A549 (cell line): ENCODE results near the gene ADD3. TPM values are rescaled to one million over a fixed set of nuclear protein-coding genes. Genes with fewer than 3 reads are reported as not detected.
A peak's percentile ranks its signal among the peaks of the same experiment; 100 is the strongest.

Experiments
- ATAC-seq, 2 experiments: fragments of 200-7000 bp in 1 of 2; fragments of >200 bp in 1 of 2; cut with Nextera tagmentation in 1 of 2; cut with Tn5 transposase in 1 of 2; 3 replicates each; pipeline versions ENCODE4 v1.8.0 to v1.9.1; 2018 to 2020; ENCODE audit warnings: mild to moderate bottlenecking in 1 of 2, moderate library complexity in 1 of 2
- CTCF ChIA-PET: fragments of 300-600 bp; sonication (Branson Sonifier 250); formaldehyde crosslinking; extraction: SDS; loops from one replicate; lab custom pipeline; 2021; ENCODE audit warnings: antibody characterized with exemption, inconsistent platforms; lab: Yijun Ruan, JAX
- POLR2A ChIA-PET: fragments of 350-600 bp; formaldehyde crosslinking; extraction: SDS; loops from one replicate; lab custom pipeline; 2021; ENCODE audit warnings: antibody characterized with exemption, inconsistent platforms; lab: Yijun Ruan, JAX
- DNase-seq, 2 experiments: peaks; one replicate each; pipeline versions ENCODE4 v3.0.0 to v3.0.0-alpha.2; 2011 to 2016; ENCODE audit warnings: low read depth in 1 of 2, low spot score in 1 of 2
- FAIRE-seq: peaks from 2 replicates; lab custom pipeline; 2011; peaks lifted over from hg19 to GRCh38; lab: Jason Lieb, UNC
- H3K27ac ChIP-seq, 2 experiments: fragments of >200 bp; sonication (Bioruptor Twin); formaldehyde crosslinking; 3 replicates each; pipeline ENCODE4 v1.5.1; 2016 to 2017
- H3K4me1 ChIP-seq: fragments of >200 bp; sonication (Bioruptor Twin); formaldehyde crosslinking; 3 replicates; pipeline ENCODE4 v1.6.1; 2016
- H3K4me2 ChIP-seq: fragments of >200 bp; sonication (Bioruptor Twin); formaldehyde crosslinking; 3 replicates; pipeline ENCODE4 v1.6.1; 2016
- H3K4me3 ChIP-seq: fragments of >200 bp; sonication (Bioruptor Twin); formaldehyde crosslinking; 3 replicates; pipeline ENCODE4 v1.5.1; 2016
- H3K9me3 ChIP-seq: fragments of >200 bp; sonication (Bioruptor Twin); formaldehyde crosslinking; 3 replicates; pipeline ENCODE4 v1.6.1; 2016
- BHLHE40 ChIP-seq: IDR thresholded peaks from 2 replicates; pipeline ENCODE4 v1.6.1; 2012; ENCODE audit warnings: low read depth, low read length, inconsistent platforms
- CEBPB ChIP-seq, 2 experiments: fragments of >200 bp in 1 of 2; sonication (Bioruptor Twin) in 1 of 2; formaldehyde crosslinking in 1 of 2; IDR thresholded peaks; 2 replicates each; pipeline ENCODE4 v1.6.1; 2012 to 2016
- CTCF ChIP-seq: fragments of >200 bp; sonication (Bioruptor Twin); formaldehyde crosslinking; IDR thresholded peaks from 3 replicates; pipeline ENCODE4 v1.5.1; 2016
- ELK1 ChIP-seq: fragments of 150-350 bp; IDR thresholded peaks from 2 replicates; pipeline ENCODE4 v1.6.1; 2014; ENCODE audit warnings: low read depth, mild to moderate bottlenecking, low read length
- ESRRA ChIP-seq: fragments of 150-350 bp; IDR thresholded peaks from 2 replicates; pipeline ENCODE4 v1.6.1; 2014; ENCODE audit warnings: mild to moderate bottlenecking, low read length, borderline replicate concordance
- FOSB ChIP-seq: fragments of 250-450 bp; sonication (Bioruptor Pico); IDR thresholded peaks from 2 replicates; pipeline ENCODE4 v1.5.0; 2020; ENCODE audit warnings: mild to moderate bottlenecking, moderate library complexity
- GATA3 ChIP-seq: IDR thresholded peaks from 2 replicates; pipeline ENCODE4 v1.6.1; 2012; ENCODE audit warnings: borderline replicate concordance
- HDAC2 ChIP-seq: fragments of 200-600 bp; sonication (generic); IDR thresholded peaks from 2 replicates; pipeline ENCODE4 v1.6.1; 2016
- HES2 ChIP-seq: fragments of >200 bp; sonication (Bioruptor Twin); formaldehyde crosslinking; IDR thresholded peaks from 2 replicates; pipeline ENCODE4 v1.6.1; 2016
- NFE2L2 ChIP-seq: fragments of 150-350 bp; conservative IDR thresholded peaks from 2 replicates; pipeline ENCODE4 v1.6.1; 2014; ENCODE audit warnings: low read length
- PBX3 ChIP-seq: IDR thresholded peaks from 2 replicates; pipeline ENCODE4 v1.6.1; 2012
- POLR2A ChIP-seq: IDR thresholded peaks from 2 replicates; pipeline ENCODE4 v1.6.1; 2012; ENCODE audit warnings: mild to moderate bottlenecking, low read length
- RARB ChIP-seq: fragments of 250-450 bp; sonication (Bioruptor Pico); IDR thresholded peaks from 2 replicates; pipeline ENCODE4 v1.8.0; 2021; ENCODE audit warnings: mild to moderate bottlenecking, moderate library complexity
- SREBF2 ChIP-seq: fragments of 450-650 bp; IDR thresholded peaks from 2 replicates; pipeline ENCODE4 v1.6.1; 2014; ENCODE audit warnings: mild to moderate bottlenecking, moderate library complexity
- WGBS: methylation state at CpG from one replicate; pipeline ENCODE4 v1.1.6; 2017; ENCODE audit errors: missing lambda C conversion rate; 5-methylcytosine and 5-hydroxymethylcytosine counted together
- polyA plus RNA-seq, 4 experiments: library from polyadenylated mRNA; depleted of rRNA in 3 of 4; stranded (reverse); fragments of >200 nt; fragmentation: RNase III in 1 of 4; extraction: RNeasy Plus Mini Kit Qiagen cat#74134 plus additional on column Dnase treatment in 1 of 4; gene quantifications; 2 replicates in 3 of 4; 3 replicates in 1 of 4; pipeline ENCODE4 v1.2.3, GENCODE V29; 2011 to 2017

ADD3 gene
- polyA plus RNA-seq, 2 of the 4 experiments (the other 2 are of a cell fraction): 9.8 to 48.2 TPM

- ATAC-seq (no peak), DNase-seq (no peak), FAIRE-seq (no peak)
- ChIA-PET CTCF (interaction anchor here (0.7 to 1.2 kb wide), 2 partner anchors 7 to 28 kb away, joined by 3 read pairs; no protein-coding TSS in a partner anchor), POLR2A (interaction anchor here (0.8 to 1.0 kb wide), 2 partner anchors 24 to 32 kb away, joined by 3 read pairs; partner anchors contain the start of gene ADD3)
- H3K27ac ChIP-seq: peak overlapping the region in 1 of 2 experiments; percentile 43; a peak in 1 of 6 replicates
- H3K9me3 ChIP-seq: no peaks in the 10 kb centered on the region
- WGBS: 60% methylated on average over 4 of the region's 4 CpGs
- H3K4me1 ChIP-seq: peaks cover 47% of the 10 kb centered on the region
- no peak overlapping the region for H3K4me3 ChIP-seq
- no peak for TF ChIP-seq PBX3
- no peak for TF ChIP-seq FOSB (CRISPR knock-in tag)
- TF ChIP-seq GATA3: no peak
- no peak for TF ChIP-seq NFE2L2
- TF ChIP-seq SREBF2: no peak
- no peak for TF ChIP-seq BHLHE40
- peak overlapping the region; percentile 49 for H3K4me2 ChIP-seq
Measured at GRCh38 chr10:109975244-109976190, 32.3 kb upstream of the ADD3 start.

- Histone ChIP-seq H3K4me3 (no peak overlapping the region), H3K4me2 (peak overlapping the region; percentile 52; the same call in 1 of the 3 replicates), H3K4me1 (peaks cover 44% of the 10 kb centered on the region), H3K9me3 (no peaks in the 10 kb centered on the region)
- CTCF ChIA-PET: interaction anchor here (0.7 kb wide), 1 partner anchor 8 kb away, joined by 3 read pairs; no protein-coding TSS in a partner anchor
- ATAC-seq: no peak
- no peak for DNase-seq
- POLR2A ChIA-PET: no interaction called here
- no peak for FAIRE-seq
- WGBS: 88% methylated on average over 2 of the region's 2 CpGs
- no peak for TF ChIP-seq HES2
- no peak for TF ChIP-seq ELK1
- no peak for TF ChIP-seq HDAC2
- no peak for TF ChIP-seq ESRRA
- no peak for TF ChIP-seq POLR2A
- TF ChIP-seq CTCF: no peak
- TF ChIP-seq RARB: no peak
- TF ChIP-seq, all 56 proteins: peak for 0
- H3K27ac ChIP-seq: no peak overlapping the region
Measured at GRCh38 chr10:109976681-109977080, 31.1 kb upstream of the ADD3 start.

GRCh38 chr10:109977382-109977806 is 30.4 kb upstream of the ADD3 start:
- CTCF ChIA-PET: no interaction called here
- no peaks in the 10 kb centered on the region for H3K9me3 ChIP-seq
- FAIRE-seq (no peak), DNase-seq (peak in 1 of 2 experiments; percentile 54), ATAC-seq (peak in 1 of 2 experiments; percentile 75; a peak in 3 of 6 replicates)
- WGBS: 13% methylated on average over 6 of the region's 6 CpGs
- no peak overlapping the region for H3K4me3 ChIP-seq
- peaks cover 37% of the 10 kb centered on the region for H3K4me1 ChIP-seq
- POLR2A ChIA-PET: no interaction called here
- peak overlapping the region; percentile 46 to 47; a peak in 3 of 6 replicates for H3K27ac ChIP-seq
- no peak for TF ChIP-seq POLR2A
- no peak for TF ChIP-seq CTCF
- TF ChIP-seq CEBPB (IDR thresholded peaks at IDR 0.05): no peak
- H3K4me2 ChIP-seq: peak overlapping the region; percentile 52
